OCI-LY1 (cell line): ENCODE results near the gene SEPHS1.

ENCODE experiments used
- CTCF ChIP-seq: fragments of 200-600 bp; sonication (generic), shearing (Covaris generic); IDR thresholded peaks from 2 replicates; pipeline ENCODE4 v1.5.1; 2017; ENCODE audit warnings: mild to moderate bottlenecking, antibody characterized with exemption, low read length, moderate library complexity, mixed read lengths
- EZH2 ChIP-seq: fragments of 200-600 bp; sonication (generic), shearing (Covaris generic); IDR thresholded peaks from 2 replicates; pipeline ENCODE4 v1.8.0; 2017; ENCODE audit warnings: borderline replicate concordance, mixed run types, mild to moderate bottlenecking, antibody characterized with exemption, low read length, moderate library complexity, mixed read lengths

GRCh38 chr10:13393640-13394039, 45.5 kb upstream of the SEPHS1 start:
- TF ChIP-seq CTCF (no peak), EZH2 (no peak)
